ENCODE measurements around the gene DNAAF1.

- TF ChIP-seq FOXM1 (IDR thresholded peaks at IDR 0.05; ENCODE audit: borderline replicate concordance, low read depth) (no peak), EP300 (IDR thresholded peaks at IDR 0.05; ENCODE audit: borderline replicate concordance) (no peak), REST (IDR thresholded peaks at IDR 0.05; ENCODE audit: low read depth) (no peak), RAD21 (IDR thresholded peaks at IDR 0.05; ENCODE audit: low read depth) (no peak)
Measured at GRCh38 chr16:84159007-84159406, 13.9 kb downstream of the DNAAF1 start.
